ENCODE data around the gene ZNRF2.

GRCh38 chr7:30379131-30379530 is 94.7 kb downstream of the ZNRF2 start:
- TF ChIP-seq CTCF (IDR thresholded peaks at IDR 0.05) (no peak), POLR2AphosphoS5 (IDR thresholded peaks at IDR 0.05; ENCODE audit: low read depth, low read length) (no peak), TCF7L2 (IDR thresholded peaks at IDR 0.05; ENCODE audit: low read depth, low read length) (no peak)

All from Panc1 (cell line).